HG02798 (cell line): Measurements from ENCODE around the gene TOMM5.

Source experiments
- ATAC-seq: cut with Tn5 transposase; IDR thresholded peaks from one replicate; pipeline ENCODE4 v1.9.1; 2021; ENCODE audit warnings: mild to moderate bottlenecking; ENCODE audit not compliant: unreplicated experiment, poor library complexity

The TOMM5 gene

DNA sequence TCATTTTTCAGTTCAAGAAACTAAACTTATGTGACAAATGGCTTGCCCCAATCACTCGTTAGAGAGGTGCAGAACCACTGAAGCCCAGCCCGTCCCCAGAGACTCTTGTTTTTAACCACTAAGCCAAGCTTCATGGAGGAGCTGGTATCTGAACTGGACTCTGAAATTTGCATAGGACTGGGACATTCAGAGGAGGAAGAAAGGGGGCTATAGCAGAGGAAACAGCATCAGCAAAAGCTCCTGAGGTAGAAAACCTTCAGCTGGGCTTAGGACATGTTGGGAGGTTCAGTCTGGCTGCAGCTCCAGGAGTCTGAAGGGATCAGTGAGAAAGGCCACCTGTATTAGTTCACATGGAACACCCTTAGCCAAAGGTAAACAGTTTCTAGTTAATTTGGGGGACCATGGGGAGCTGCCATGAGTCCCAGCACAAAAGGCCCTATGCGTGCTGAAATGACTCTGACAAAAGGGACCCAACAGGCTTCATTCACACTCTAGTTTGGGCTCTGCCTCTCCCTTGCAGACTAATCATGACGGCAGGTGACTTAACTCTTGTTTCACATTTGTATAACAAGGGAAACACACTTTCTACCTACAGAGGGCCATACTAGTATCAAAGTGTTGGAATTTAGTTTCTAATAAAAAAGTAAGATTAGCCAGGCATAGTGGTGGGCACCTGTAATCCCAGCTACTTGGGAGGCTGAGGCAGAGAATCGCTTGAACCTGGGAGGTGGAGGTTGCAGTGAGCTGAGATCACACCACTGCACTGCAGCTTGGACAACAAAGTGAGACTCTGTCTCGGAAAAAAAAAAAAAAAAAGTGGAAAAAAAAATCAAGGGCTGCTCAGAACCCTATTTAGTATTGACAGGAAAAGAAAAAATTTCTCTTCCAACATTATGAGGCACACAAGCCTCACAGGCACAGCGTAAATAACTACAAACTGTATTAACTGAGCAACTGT, 26.5 kb downstream of the TOMM5 start:
- ATAC-seq: peak; percentile 84

DNA sequence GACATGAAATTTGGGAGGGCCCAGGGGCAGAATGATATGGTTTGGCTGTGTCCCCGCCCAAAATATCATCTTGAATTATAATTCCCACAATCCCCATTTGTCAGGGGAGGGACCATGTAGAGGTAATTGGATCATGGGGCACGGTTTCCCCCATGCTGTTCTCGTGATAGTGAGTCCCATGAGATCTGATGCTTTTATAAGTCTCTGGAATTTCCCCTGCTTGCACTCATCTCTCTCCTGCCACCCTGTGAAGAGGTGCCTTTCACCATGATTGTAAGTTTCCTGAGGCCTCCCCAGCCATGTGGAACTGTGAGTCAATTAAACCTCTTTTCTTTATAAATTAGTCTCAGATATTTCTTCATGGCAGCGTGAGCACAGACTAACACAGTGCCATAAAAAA, 27.5 kb downstream of the TOMM5 start:
- ATAC-seq: no peak

DNA sequence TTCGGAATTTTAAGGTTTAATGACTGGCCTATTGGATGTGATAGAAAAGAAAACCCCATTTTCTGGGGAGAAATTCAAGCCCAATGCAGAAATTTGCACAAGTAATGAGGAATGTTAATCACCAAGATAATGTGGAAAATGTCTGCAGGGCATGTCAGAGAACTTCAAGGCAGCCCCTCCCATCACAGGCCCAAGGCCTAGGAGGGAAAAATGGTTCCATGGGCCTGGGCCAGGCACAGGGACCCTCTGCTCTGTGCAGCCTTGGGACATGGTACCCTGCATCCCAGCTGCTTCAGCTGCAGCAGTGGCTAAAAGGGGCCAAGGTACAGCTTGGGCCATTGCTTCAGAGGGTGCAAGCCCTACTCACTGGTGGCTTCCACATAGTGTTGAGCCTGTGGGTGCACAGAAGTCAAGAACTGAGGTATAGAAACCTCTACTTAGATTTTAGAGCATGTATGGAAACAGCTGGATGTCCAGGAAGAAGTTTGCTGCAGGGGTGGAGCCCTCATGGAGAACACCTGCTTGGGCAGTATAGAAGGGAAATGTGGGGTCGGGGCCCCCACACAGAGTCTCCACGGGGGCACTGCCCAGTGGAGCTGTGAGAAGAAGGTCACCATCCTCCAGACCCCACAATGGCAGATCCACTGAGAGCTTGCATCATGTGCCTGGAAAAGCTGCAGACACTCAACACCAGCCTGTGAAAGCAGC, 28.4 kb downstream of the TOMM5 start:
- no peak for ATAC-seq

DNA sequence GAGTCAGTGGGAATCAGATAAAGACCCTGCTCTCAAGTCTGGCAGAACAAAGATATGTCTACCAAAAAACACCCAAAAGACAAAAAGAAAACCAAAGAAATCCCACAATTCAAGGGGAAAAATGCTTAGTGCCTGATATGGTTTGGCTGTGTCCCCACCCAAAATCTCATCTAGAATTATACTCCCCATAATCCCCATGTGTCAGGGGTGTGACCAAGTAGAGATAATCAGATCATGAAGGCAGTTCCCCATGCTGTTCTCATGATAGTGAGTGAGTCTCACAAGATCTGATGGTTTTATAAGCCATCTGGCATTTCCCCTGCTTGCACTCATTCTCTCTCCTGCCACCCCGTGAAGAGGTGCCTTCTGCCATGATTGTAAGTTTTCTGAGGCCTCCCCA, 29.6 kb downstream of the TOMM5 start:
- no peak for ATAC-seq

DNA sequence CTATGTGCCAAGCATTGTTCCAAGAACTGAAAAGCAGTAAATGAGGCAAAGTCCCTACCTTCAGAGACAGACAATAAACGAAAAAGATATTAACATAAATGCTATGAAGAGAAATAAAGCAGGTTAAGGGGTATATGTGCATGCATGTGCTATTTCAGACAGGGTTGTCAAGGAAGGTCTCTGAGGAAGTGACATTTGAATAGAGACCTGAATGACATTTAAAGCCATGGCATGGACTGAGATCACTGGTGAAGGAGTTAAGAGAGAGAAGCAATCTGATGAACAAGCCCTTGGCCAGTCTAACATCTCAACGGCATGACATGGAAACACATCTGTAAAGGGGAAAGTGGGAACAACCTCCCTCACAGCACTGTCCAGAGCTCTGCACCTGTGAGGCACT, 30.7 kb downstream of the TOMM5 start:
- ATAC-seq: no peak

DNA sequence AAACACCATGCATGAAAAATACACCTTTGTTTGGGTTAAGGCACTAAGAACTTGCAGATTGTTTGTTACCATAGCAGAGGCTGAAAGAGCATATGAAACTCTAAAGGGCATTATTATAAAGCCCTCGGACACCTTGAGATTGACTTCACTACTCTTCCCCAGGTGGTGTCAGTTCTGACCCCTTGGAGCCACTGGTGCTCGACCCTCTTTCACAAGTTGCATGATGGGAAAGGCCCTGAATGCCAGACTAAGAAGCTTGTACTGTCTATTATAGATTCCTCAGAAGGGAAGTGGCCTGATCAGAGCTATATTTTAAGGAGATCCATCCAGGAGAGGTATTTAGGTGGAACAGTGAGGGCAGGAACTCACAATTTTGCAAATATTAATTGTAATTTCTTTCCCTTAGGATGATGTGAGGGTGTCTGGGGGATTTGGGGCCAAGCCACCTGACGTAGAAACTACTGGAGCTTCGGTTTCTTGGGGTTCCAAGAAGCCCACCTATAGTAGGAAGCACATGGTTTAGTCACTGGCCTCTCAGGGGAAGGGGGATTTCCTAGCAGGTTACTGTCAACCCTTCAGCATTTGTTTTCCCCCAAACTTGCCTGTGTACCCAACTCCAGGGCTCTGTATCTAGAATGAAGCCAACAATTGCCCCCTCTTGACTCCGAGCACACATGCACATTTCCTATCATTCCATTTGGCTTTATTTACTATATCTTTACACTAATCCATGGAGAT, 32.4 kb downstream of the TOMM5 start:
- ATAC-seq: no peak

DNA sequence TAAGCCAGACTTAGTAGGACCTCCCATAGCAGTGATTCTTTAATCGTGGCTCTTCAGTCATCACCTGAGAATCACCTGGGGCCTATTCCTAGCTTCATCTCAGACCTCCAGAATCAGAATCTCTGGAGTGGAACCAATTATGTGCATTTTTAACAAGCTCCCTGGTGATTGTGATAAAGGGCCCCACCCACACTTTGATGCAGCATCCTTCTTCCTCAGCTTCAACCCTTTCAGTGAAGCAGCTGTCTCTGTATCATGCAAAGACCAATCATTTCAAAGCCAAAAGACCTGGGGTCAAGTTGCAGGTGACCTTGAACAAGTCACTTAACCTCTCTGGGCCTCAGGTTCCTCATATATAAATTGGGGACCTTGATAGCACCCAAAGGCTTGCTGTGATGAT, 33.3 kb downstream of the TOMM5 start:
- no peak for ATAC-seq

DNA sequence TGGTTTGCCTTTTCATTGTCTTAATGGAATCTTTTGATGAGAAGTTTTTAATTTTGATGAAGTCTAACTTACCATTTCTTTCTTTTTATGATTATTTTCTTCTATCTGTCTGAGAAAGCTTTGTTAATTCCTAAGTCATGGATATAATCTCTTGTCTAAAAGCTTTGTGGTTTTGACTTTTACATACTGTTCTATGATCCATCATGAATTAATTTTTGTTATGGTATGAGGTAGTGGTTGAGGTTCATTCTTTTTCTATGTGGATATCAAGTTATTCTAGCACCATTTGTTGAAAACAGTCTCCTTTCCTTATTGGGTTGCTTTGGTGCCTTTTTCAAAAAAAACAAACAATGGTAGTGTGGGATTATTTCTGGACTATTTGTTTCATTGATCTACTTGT, 36.6 kb downstream of the TOMM5 start:
- no peak for ATAC-seq

DNA sequence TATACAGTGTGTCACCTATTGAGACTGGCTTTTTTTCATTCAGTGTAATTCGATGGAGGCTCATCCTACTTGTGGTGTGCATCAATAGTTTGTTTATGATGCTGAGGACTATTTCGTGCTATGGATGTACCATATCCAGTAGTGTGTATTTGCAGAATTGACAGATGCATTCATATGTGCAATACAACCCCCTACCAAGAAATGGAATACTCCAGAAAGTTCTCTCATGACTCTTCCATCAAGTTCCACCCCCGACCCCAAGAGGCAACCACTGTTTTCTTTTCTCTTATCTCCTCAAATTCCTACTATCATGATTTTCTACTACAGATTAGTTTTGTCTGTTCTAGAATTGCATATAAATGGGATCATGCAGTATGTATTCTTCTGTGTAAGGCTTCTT, 38.1 kb downstream of the TOMM5 start:
- ATAC-seq: no peak

DNA sequence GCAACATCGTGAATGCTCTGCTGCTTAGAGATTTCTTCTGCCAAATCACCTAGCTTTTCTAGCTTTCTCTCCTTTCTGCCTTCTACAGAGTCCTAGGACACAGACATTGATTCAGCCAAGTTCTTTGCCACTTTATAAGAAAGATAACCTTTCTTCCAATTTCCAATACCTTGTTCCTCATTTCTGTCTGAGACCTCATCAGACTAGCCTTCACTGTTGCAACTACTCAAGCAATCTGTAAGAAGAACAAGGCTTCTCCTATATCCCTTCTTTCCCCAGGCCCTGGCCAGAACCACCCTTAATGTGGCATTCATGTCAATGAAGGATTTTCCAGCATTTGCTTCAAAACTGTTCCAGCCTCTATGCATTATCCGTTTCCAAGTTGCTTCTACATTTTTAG, 40.5 kb downstream of the TOMM5 start:
- ATAC-seq: no peak

DNA sequence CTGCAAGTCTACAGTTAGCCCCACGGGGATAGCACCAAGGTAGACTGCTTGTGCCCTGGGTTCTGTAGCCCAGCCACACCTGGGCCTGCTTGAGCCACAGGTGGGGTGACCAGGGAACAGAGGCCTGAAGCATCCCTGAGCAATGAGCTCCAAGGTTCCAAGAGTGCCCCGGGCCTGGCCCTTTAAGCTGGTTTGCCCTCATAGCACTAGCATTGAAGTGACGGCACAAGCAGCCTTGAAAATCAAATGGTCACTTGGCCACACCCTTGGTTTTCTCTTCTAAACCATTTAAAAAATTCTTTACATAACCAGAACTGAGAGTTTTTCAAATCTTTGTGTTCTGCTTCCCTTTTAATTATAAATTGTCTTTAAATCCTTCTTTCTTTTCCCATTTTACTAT, 40.9 kb downstream of the TOMM5 start:
- ATAC-seq: no peak

DNA sequence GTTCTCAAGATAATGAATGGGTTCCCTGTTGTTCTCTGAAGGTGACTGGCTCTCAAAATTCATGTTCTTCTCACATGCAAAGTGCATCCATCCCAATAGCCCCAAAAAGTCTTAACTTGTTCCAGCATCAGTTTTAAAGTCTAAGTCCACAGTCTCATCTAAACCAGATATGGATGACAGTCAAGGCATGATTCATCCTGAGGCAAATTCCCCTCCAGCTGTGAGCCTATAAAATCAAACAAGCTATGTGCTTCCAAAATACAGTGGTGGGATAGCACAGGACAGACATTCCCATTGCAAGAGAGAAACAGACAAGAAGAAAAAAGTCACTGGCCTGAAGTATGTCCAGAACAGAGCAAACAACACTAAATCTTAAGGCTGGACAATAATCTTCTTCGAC, 41.6 kb downstream of the TOMM5 start:
- no peak for ATAC-seq

DNA sequence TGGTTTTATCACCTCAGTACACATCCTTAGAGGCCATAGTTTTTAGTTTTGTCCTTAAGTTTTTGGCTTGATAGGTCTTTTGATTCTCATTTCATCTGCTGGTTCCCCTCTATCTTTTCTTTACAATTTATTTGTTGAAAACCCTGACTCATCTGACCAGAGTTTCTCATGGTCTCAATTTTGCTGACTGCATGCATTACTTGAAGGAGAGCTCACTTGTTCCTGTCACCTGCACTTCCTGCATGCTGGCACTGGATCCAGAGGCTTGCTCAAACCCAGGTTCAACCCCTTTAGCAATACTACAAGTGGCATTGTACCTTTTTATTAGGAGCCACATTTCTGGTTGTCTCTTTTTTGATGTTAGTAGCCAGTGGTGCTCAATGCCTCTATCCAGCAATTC, 42.9 kb downstream of the TOMM5 start:
- ATAC-seq: no peak

DNA sequence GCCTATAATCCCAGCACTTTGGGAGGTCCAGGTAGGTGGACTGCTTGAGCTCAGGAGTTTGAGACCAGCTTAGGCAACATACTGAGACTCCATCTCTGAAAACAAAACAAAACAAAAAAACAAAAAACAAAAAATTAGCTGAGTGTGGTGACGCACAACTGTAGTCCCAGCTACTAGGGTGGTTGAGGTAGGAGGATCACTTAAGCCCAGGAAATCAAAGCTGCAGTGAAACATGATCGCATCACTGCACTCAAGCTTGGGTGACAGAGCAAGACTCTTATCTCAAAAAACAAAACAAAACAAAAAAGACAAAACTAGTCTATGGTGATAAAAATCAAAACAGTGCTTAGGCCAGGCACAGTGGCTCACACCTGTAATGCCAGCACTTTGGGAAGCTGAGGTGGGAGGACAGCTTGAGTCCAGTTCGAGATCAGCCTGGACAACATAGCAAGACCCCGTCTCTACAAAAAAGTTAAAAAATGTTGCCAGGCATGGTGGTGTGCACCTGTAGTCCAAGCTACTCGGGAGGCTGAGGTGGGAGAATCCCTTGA, 45.0 kb downstream of the TOMM5 start:
- ATAC-seq: no peak

DNA sequence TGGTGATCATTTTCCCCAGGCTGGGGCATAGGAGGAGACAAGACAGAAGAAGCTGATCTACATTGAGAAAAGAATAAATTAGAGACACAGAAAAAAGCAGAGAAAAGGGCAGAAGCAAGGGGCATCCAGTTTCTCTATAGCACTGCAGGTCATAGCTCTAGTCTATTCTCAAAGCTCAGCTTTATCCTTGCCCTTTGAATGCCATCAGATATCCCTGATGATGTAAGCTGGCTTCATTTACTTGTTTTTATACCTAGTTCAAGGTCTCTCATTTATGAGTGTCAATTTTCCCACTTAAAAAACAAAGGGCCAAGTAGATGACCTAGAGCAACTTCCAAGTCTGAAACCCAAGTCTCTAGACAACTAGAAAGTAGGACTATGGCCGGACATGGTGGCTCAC, 48.9 kb downstream of the TOMM5 start:
- ATAC-seq: no peak

DNA sequence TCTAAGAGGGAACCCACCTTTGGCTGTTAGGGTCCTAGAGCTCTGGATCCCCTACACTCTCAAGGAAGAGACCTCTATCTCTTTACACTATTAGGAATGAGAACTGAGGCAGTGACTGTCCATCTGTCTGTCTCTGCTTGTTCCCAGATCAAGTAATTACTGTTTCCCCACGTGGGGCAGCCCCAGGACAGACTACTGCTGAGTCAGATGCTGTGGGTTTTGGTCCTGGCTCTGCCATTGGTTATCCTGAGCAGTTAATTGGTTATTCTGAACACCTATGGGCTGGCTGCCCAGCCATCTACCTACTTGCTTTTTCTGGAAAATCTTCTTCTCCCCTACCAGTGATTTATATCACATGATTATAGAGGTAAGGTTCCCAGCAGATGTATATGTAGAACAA, 49.5 kb downstream of the TOMM5 start:
- ATAC-seq: no peak

DNA sequence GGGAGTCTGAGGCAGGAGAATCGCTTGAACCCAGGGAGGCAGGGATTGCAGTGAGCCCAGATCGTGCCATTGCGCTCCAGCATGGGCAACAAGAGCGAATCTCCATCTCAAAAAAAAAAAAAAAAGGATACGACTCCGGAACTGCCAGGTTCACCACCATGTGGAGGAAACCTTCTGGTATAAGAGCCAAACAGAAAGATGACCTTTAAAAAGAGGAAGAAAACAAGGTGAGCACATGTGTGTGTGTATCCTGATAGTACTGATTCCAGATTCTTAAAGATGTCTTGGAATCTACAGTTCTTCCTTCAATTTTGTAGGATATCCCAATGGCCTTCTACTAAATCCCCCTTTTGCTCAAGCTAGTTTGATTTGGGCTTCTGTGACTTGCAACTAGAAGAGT, 49.9 kb downstream of the TOMM5 start:
- ATAC-seq: no peak

DNA sequence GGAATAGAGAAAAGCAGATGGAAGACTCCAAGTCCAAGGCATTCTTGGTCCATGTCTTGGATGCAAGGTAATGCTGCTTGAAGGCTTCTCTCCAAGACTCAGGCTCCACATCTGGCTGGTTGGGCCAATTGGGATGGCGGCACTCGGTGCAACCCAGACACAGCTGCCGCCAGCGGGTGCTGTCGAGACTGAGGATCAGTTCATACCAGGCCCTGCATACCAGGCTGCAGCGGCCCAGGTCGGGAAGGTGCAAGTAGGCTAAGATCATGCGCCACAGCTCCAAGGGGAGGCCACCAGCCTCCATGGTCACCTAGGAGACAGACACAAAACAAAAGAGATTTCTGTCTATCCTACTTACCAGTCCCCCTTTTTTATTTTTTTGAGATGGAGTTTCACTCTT, 50.9 kb downstream of the TOMM5 start:
- no peak for ATAC-seq

DNA sequence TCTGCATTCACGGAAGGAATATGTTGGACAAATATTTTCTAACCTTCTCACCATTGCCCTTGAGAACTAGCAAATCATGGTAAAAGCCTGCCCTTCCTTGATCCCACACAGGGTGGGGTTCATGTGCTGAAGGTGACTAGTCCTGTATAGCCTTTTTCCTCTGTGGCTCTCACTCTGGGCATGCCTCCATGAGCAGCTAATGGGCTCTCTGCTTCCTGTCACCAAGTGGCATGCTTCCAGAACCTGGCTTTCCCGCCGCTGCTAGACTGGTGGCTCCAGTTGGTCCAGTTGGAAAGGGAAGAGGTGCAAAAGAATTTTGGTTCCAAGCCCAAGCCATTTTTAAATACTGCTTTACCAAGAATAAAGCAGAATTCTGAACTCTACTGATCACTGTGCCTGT, 51.8 kb downstream of the TOMM5 start:
- no peak for ATAC-seq

DNA sequence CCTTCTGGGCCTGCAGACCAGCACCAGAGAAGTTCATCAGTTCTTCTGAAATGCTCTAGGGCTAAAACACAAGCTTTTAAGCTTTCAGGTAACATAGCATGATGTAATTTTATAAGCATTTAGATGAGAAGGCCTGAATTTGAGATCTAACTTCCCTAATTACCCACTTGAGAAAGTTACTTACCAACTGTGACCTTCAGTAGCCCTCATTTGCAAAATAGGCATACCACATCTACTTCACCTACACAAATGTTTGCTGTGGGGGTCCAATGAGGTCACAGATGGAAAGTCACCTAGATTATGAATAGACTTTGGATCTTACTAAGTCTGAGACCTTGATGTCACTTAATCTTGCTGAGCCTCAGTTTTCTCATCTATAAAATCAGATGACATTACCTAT, 52.8 kb downstream of the TOMM5 start:
- ATAC-seq: no peak
